ENCODE data around the gene SSC5D. TPM values are rescaled to one million over a fixed set of nuclear protein-coding genes. Genes with fewer than 3 reads are reported as not detected.

Gene SSC5D
- total and polyA plus RNA-seq, 9 of the 15 experiments (the other 6 are each of a cell fraction or from before 2014, with no cell fraction given): 0.04 to 0.71 (median 0.14) TPM; not detected in 2

GRCh38 chr19:55467236-55468053 lies 20.8 kb upstream of the SSC5D start (continued):
- TF ChIP-seq ZBTB11 (CRISPR knock-in tag; IDR thresholded peaks at IDR 0.05): peak in 1 of 3 experiments; percentile 72; a peak in 2 of 6 replicates
- peak; percentile 76 for TF ChIP-seq CCNT2 (IDR thresholded peaks at IDR 0.05; ENCODE audit: borderline replicate concordance, extremely low read depth, insufficient read length, low read depth, low read length)
- TF ChIP-seq ATF3 (IDR thresholded peaks at IDR 0.05): peak; percentile 89
- TF ChIP-seq ATF3 (CRISPR knock-in tag; conservative IDR thresholded peaks at IDR 0.05): no peak
- peak; percentile 87; the same call in 1 of the 2 replicates for TF ChIP-seq ZBTB49 (CRISPR knock-in tag; IDR thresholded peaks at IDR 0.05; ENCODE audit: borderline replicate concordance)
- peak; percentile 36 for TF ChIP-seq ZFP36 (IDR thresholded peaks at IDR 0.05; ENCODE audit: low read depth, low read length, partially characterized antibody)
- no peak for TF ChIP-seq E2F4 (CRISPR knock-in tag; IDR thresholded peaks at IDR 0.05; ENCODE audit: low read depth)
